Measurements from ENCODE around the gene GRIPAP1. TPM values are rescaled to one million over a fixed set of nuclear protein-coding genes. Genes with fewer than 3 reads are reported as not detected.
A peak's percentile ranks its signal among the peaks of the same experiment; 100 is the strongest.

The GRIPAP1 gene
- total RNA-seq, 1 donor, result 11.9 TPM

- DNase-seq (ENCODE audit: low read depth), result no peak
- H3K4me3 ChIP-seq (ENCODE audit: low read depth, low read length), result no peak overlapping the region
- no peak for TF ChIP-seq CTCF (IDR thresholded peaks at IDR 0.05; ENCODE audit: insufficient read depth, low read length)
Observed at GRCh38 chrX:48948589-48948988, 53.5 kb downstream of the GRIPAP1 start.

GRCh38 chrX:48945517-48946348 lies 56.3 kb downstream of the GRIPAP1 start:
- H3K4me3 ChIP-seq (ENCODE audit: low read depth, low read length), result no peak overlapping the region
- peak; percentile 83 for TF ChIP-seq CTCF (IDR thresholded peaks at IDR 0.05; ENCODE audit: insufficient read depth, low read length)
- DNase-seq (ENCODE audit: low read depth), result peak; percentile 50

- no peak overlapping the region for H3K4me3 ChIP-seq (ENCODE audit: low read depth, low read length)
- DNase-seq (ENCODE audit: low read depth), result no peak
- TF ChIP-seq CTCF (IDR thresholded peaks at IDR 0.05; ENCODE audit: insufficient read depth, low read length), result no peak
Observed at GRCh38 chrX:48942895-48943294, 59.2 kb downstream of the GRIPAP1 start.

GRCh38 chrX:48940404-48940955 lies 61.6 kb downstream of the GRIPAP1 start:
- no peak for DNase-seq (ENCODE audit: low read depth)
- no peak for TF ChIP-seq CTCF (IDR thresholded peaks at IDR 0.05; ENCODE audit: insufficient read depth, low read length)
- no peak overlapping the region for H3K4me3 ChIP-seq (ENCODE audit: low read depth, low read length)

- TF ChIP-seq CTCF (IDR thresholded peaks at IDR 0.05; ENCODE audit: insufficient read depth, low read length), result no peak
- no peak overlapping the region for H3K4me3 ChIP-seq (ENCODE audit: low read depth, low read length)
- no peak for DNase-seq (ENCODE audit: low read depth)
Observed at GRCh38 chrX:48939524-48940228, 62.4 kb downstream of the GRIPAP1 start.

GRCh38 chrX:48938721-48939425 lies 63.2 kb downstream of the GRIPAP1 start:
- TF ChIP-seq CTCF (IDR thresholded peaks at IDR 0.05; ENCODE audit: insufficient read depth, low read length), result no peak
- no peak for DNase-seq (ENCODE audit: low read depth)
- no peak overlapping the region for H3K4me3 ChIP-seq (ENCODE audit: low read depth, low read length)
